ENCODE data around the gene CHST11.

DNA sequence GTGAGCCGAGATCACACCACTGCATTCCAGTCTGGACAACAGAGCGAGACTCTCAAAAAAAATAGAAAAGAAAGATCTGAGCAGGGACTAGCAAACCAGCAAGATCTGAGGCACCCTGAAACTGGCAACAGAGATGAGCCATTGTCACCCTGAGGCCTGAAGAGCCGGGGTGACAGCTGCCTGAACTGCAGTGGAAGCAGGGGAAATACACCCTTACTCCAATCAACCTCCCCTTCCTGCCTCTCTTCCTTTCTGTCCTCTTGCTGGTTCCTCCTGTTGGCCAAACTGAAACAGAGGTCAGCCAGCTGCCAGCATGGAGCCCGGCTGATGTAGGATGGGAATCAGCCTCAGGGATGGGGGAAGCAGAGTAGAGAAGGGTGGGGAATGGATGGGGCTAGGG, 192.0 kb downstream of the CHST11 start:
- TF ChIP-seq, protein P1, sequence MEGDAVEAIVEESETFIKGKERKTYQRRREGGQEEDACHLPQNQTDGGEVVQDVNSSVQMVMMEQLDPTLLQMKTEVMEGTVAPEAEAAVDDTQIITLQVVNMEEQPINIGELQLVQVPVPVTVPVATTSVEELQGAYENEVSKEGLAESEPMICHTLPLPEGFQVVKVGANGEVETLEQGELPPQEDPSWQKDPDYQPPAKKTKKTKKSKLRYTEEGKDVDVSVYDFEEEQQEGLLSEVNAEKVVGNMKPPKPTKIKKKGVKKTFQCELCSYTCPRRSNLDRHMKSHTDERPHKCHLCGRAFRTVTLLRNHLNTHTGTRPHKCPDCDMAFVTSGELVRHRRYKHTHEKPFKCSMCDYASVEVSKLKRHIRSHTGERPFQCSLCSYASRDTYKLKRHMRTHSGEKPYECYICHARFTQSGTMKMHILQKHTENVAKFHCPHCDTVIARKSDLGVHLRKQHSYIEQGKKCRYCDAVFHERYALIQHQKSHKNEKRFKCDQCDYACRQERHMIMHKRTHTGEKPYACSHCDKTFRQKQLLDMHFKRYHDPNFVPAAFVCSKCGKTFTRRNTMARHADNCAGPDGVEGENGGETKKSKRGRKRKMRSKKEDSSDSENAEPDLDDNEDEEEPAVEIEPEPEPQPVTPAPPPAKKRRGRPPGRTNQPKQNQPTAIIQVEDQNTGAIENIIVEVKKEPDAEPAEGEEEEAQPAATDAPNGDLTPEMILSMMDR (conservative IDR thresholded peaks at IDR 0.05; ENCODE audit: low read depth, low read length), result no peak
- TF ChIP-seq EZH2 (IDR thresholded peaks at IDR 0.05; ENCODE audit: borderline replicate concordance, low read depth, low read length, poor library complexity, severe bottlenecking), result no peak

Data from A673 (cell line).